Activated CD4-positive, alpha-beta memory T cell treated with anti-CD3 and anti-CD28 coated beads for 36 hours (primary cell): ENCODE results near the gene ATP11A. TPM values are rescaled to one million over a fixed set of nuclear protein-coding genes. Genes with fewer than 3 reads are reported as not detected.

Experiments
- CTCF ChIA-PET: fragments of 350-600 bp; sonication (Branson Sonifier 250); formaldehyde crosslinking; loops from one replicate; lab custom pipeline; 2021; ENCODE audit warnings: antibody characterized with exemption, inconsistent platforms; lab: Charles Lee
- POLR2A ChIA-PET: fragments of 350-600 bp; sonication (Branson Sonifier 250); formaldehyde crosslinking; loops from one replicate; lab custom pipeline; 2021; ENCODE audit warnings: antibody characterized with exemption; lab: Charles Lee
- DNase-seq: peaks from one replicate; pipeline ENCODE4 v3.0.0-alpha.2; 2020
- H3K27ac Mint-ChIP-seq: one replicate; pipeline ENCODE4 v1.8.0; 2021; ENCODE audit warnings: mixed read lengths
- H3K27me3 Mint-ChIP-seq: one replicate; pipeline ENCODE4 v1.8.0; 2021; ENCODE audit warnings: mixed read lengths
- H3K36me3 Mint-ChIP-seq: one replicate; pipeline ENCODE4 v1.8.0; 2021; ENCODE audit warnings: mixed read lengths
- H3K4me1 Mint-ChIP-seq: one replicate; pipeline ENCODE4 v1.8.0; 2021; ENCODE audit warnings: low read depth, mixed read lengths
- H3K4me3 Mint-ChIP-seq: one replicate; pipeline ENCODE4 v1.8.0; 2021; ENCODE audit warnings: mild to moderate bottlenecking, mixed read lengths
- H3K9me3 Mint-ChIP-seq: one replicate; pipeline ENCODE4 v1.8.0; 2021; ENCODE audit warnings: mixed read lengths
- intact Hi-C: fragments of 100-400 bp; cut with micrococcal nuclease; formaldehyde crosslinking; loops from one replicate; pipeline ENCODE4 v1.15.1; 2023
- total RNA-seq, 2 experiments: library from RNA; stranded (reverse); gene quantifications; one replicate each; pipeline ENCODE4 v1.2.3, GENCODE V29; 2021

Gene ATP11A
- total RNA-seq, 2 experiments from 2014 or later = 36.6 to 38.7 TPM

DNA sequence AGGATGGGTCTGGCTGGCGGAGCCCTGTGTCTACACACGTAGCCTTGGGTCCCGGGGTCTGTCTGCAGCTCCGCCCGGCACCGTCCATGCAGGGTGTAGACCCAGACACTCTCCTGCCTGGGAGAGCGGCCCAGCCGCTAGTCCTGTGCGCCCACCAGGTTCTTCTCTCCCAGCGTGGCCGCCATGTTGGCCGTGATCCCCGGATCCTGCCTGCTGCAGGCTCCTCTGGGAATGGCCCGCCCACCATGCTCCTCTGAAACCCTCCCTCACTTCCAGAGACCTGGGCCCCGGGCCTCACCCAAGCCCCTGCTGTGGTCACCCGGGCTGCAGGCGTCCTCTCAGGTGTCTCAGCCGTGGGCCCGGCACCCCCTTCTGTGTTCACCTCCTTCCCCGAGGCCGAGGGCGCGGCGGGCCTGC lies 221.5 kb downstream of the ATP11A start:
- POLR2A ChIA-PET = no interaction called here
- Mint-ChIP-seq H3K4me1 (no peaks in the 10 kb centered on the region), H3K9me3 (no peaks in the 10 kb centered on the region), H3K27me3 (peaks cover 11% of the 10 kb centered on the region), H3K27ac (no peak overlapping the region), H3K4me3 (no peak overlapping the region), H3K36me3 (no peaks in the 10 kb centered on the region)
- CTCF ChIA-PET = no interaction called here
- intact Hi-C loops = no loop called here
- no peak for DNase-seq

DNA sequence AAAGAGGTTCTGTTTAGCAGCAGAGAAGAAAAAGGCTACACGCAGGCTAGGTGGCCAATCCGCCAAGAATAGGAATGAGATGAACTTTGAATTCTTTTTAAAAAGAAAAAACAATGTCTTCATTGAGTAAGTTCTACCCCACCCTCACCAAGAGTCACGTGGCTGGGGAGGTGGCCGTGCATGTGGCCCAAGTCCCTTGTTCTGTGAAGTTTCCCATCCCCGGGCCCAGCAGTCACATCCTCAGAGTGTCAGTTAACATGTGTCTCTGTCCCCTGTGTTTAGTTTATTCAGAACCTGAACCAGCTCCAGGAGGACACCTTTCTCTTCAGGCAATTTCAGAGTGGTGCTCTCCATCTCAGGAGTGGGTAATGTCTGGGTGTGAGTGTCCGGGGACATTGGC lies 222.0 kb downstream of the ATP11A start:
- POLR2A ChIA-PET = no interaction called here
- peaks cover 11% of the 10 kb centered on the region for H3K27me3 Mint-ChIP-seq

DNA sequence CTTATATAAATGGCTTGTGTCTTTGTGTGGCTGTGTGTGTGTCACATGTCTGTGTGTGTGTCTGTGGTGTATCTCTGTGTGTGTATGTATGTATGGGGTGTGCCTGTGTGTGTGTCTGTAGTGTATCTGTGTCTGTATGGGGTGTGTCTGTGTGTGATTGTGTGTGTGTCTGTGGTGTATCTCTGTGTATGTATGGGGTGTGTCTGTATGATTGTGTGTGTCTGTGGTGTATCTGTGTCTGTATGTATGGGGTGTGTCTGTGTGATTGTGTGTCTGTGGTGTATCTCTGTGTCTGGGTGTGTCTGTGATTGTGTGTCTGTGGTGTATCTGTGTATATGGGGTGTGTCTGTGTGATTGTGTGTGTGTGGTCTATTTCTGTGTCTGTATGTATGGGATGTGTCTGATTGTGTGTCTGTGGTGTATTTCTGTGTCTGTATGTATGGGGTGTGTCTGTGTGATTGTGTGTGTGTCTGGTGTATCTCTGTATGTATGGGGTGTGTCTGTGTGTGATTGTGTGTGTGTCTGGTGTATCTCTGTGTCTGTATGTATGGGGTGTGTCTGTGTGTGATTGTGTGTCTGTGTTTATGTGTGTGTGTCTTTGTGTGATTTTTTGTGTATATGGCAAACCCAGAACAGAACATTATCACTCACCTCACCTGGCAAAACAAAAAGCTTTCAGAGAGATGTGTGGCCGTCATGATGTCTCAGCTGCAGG lies 223.0 kb downstream of the ATP11A start:
- DNase-seq = no peak
- Mint-ChIP-seq H3K4me1 (no peaks in the 10 kb centered on the region), H3K4me3 (no peak overlapping the region), H3K27me3 (peaks cover 18% of the 10 kb centered on the region), H3K27ac (no peak overlapping the region), H3K36me3 (no peaks in the 10 kb centered on the region), H3K9me3 (no peaks in the 10 kb centered on the region)
- CTCF ChIA-PET = no interaction called here
- POLR2A ChIA-PET = no interaction called here
- intact Hi-C loops = no loop called here

More for the DNA sequence above, 222.0 kb downstream of the ATP11A start:
- intact Hi-C loops = no loop called here
- Mint-ChIP-seq H3K27ac (no peak overlapping the region), H3K4me3 (no peak overlapping the region), H3K4me1 (no peaks in the 10 kb centered on the region), H3K9me3 (no peaks in the 10 kb centered on the region), H3K36me3 (no peaks in the 10 kb centered on the region)
- DNase-seq = no peak
- CTCF ChIA-PET = no interaction called here

DNA sequence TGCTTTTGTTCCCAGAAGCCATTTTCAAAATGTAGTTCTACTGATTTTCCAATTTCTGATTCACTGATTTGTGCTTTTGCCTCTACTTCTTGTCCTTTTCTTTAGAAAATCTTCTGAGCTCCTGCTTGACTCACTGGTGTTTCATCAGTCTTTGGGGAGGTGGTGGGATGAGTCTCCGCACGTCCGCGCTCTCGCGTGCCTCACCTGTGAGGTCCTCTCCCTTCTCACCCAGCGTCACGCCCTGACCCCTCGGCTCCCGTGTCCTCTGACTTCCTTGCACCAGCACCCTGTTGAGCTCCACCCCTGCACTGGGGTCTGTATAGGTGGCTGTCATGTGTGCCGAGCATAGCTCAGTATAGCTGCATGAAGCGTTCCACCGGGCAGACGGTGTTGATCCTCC lies 226.5 kb downstream of the ATP11A start:
- Mint-ChIP-seq H3K9me3 (no peaks in the 10 kb centered on the region), H3K27me3 (peaks cover 24% of the 10 kb centered on the region), H3K4me1 (no peaks in the 10 kb centered on the region), H3K4me3 (no peak overlapping the region), H3K36me3 (no peaks in the 10 kb centered on the region), H3K27ac (no peak overlapping the region)
- intact Hi-C loops = no loop called here
- POLR2A ChIA-PET = no interaction called here
- CTCF ChIA-PET = no interaction called here
- no peak for DNase-seq

DNA sequence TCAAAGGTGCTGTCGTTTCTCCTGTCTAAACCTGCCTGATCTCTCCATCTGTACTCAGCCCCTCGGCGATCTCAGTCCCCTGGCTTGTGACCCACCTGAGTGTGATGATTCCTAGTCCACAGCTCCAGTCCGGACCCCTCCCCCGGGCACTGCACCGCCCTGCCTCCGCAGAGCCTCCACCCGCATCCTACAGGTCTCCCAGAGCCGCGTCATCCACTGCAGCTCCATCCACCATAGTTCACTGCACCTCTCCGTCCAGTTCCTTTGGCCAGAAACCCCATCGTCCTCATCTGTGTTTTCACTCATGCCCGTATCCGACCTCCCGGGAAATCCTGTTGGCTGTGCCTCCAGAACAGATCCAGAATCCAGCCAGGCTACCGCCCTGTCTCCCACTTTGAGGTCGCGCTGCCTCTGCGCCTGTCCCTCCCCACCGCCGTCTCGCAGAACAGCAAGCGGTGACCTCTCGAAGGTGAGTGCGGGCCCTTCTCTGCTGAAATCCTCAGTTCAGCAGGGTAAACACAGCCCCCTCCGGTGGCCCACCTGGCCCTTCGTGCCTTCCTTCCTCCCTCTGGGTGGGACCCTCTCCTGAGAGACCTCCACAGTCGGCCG lies 227.3 kb downstream of the ATP11A start:
- Mint-ChIP-seq H3K4me3 (no peak overlapping the region), H3K27ac (no peak overlapping the region), H3K4me1 (no peaks in the 10 kb centered on the region), H3K36me3 (no peaks in the 10 kb centered on the region), H3K27me3 (peaks cover 25% of the 10 kb centered on the region), H3K9me3 (no peaks in the 10 kb centered on the region)
- intact Hi-C loops = no loop called here
- ChIA-PET POLR2A (no interaction called here), CTCF (no interaction called here)
- DNase-seq = no peak

DNA sequence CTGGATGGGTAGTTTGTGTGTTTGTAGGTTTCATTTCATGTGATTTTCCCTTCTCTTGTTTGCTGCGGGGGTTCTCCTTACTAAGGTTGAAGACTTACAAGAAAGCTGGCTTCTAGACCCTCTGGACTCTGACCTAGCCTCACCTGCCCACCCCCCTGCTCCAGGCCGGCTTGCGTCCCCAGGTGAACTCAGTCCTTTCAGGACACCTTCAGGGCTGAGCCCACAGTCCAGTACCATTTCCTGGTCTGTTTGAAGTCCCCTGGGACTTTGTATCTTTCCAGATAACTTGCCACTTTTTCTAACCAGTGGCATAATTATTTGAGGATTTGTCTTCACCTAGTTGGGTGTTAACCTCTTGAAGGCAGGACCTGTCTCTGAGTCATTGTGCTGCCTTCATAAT lies 227.9 kb downstream of the ATP11A start:
- ChIA-PET POLR2A (no interaction called here), CTCF (no interaction called here)
- no peaks in the 10 kb centered on the region for H3K9me3 Mint-ChIP-seq
- no peak overlapping the region for H3K4me3 Mint-ChIP-seq
- peaks cover 26% of the 10 kb centered on the region for H3K27me3 Mint-ChIP-seq
- no peak for DNase-seq
- no peak overlapping the region for H3K27ac Mint-ChIP-seq
- intact Hi-C loops = no loop called here
- no peaks in the 10 kb centered on the region for H3K4me1 Mint-ChIP-seq
- H3K36me3 Mint-ChIP-seq = no peaks in the 10 kb centered on the region

DNA sequence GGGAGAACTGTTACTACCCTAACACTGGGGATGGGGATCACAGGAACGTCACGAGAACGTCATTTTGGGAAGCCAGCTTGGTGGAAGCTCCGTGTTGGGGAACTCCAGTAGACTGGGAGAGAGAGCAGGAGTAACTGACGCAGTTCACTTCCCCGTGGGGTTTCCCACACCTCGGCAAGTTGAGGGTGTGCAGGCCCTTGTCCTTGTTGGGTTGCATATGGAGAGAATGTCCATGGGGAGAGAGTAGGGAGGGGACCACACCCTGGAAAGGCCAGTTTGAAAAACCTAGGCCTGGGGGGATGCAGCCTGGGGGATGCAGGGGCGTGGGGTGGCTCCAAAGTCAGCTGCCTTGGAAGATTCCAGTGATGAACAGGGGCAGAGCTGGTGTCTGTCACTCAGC lies 228.4 kb downstream of the ATP11A start:
- ChIA-PET CTCF (no interaction called here), POLR2A (no interaction called here)
- Mint-ChIP-seq H3K36me3 (no peaks in the 10 kb centered on the region), H3K4me3 (no peak overlapping the region), H3K27ac (no peak overlapping the region), H3K27me3 (peaks cover 26% of the 10 kb centered on the region), H3K4me1 (no peaks in the 10 kb centered on the region), H3K9me3 (no peaks in the 10 kb centered on the region)
- intact Hi-C loops = no loop called here
- DNase-seq = no peak

DNA sequence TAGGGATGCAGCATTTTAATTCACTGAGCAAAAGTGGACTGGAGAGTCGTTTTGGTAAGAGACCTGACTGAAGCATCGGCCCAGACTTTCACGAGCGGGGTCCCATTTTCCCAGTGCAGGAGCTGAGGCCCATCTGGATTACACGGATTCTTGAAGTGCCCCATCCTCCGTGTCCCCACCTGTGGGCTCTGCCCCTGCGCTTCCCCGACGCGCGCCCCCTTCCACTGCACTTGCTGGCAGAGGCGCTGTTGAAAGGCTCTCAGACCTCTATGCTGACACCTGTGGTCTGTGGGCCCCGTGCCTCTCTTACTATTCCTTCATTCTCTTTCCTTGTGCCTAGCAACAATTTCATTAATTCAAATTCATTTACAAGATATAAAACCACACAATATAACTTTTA lies 228.9 kb downstream of the ATP11A start:
- Mint-ChIP-seq H3K4me1 (no peaks in the 10 kb centered on the region), H3K4me3 (no peak overlapping the region), H3K27ac (no peak overlapping the region), H3K36me3 (no peaks in the 10 kb centered on the region), H3K9me3 (no peaks in the 10 kb centered on the region), H3K27me3 (peaks cover 28% of the 10 kb centered on the region)
- intact Hi-C loops = no loop called here
- ChIA-PET POLR2A (no interaction called here), CTCF (no interaction called here)
- no peak for DNase-seq

DNA sequence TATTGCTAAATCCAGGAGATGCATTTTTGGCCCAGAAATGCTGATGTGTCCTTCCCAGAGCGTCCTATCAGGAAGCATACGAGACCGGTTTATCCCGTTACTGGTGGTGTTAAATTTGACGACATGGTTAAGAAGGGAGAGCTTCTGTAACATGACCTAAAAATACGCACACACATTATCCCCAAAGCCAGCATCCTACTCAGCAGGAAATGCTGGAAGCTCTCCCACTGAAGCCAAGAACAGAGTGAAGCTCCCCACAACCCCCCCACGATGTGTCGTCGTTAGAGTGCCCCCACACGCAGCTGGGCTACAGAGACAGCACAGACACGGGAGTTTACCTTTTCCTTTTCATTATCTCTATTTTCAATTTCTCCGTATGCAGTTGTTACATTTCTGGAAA lies 234.1 kb downstream of the ATP11A start:
- Mint-ChIP-seq H3K9me3 (no peaks in the 10 kb centered on the region), H3K36me3 (no peaks in the 10 kb centered on the region), H3K27me3 (peaks cover 25% of the 10 kb centered on the region), H3K27ac (no peak overlapping the region), H3K4me3 (no peak overlapping the region), H3K4me1 (no peaks in the 10 kb centered on the region)
- no peak for DNase-seq
- intact Hi-C loops = no loop called here
- ChIA-PET POLR2A (no interaction called here), CTCF (no interaction called here)

DNA sequence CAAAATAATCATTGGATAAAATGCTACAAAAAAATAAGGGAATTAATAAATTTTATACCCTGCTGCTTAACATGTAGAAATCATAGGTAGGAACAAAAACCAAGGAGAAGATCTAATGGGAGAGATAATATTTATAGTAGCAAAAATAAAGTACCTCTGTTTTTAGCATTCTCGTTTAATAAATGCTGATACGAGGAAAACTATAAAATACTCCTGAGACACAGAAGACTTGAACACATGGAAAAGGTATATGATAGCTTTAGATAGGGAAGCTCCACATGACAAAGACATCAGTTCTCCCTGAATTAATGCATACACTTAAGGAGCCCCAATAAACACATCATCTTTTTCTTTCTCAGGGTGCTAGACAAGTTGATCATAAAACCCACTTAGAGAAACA lies 234.5 kb downstream of the ATP11A start:
- DNase-seq = no peak
- Mint-ChIP-seq H3K9me3 (no peaks in the 10 kb centered on the region), H3K36me3 (no peaks in the 10 kb centered on the region), H3K4me1 (peaks cover 3% of the 10 kb centered on the region), H3K4me3 (no peak overlapping the region), H3K27me3 (peaks cover 29% of the 10 kb centered on the region), H3K27ac (no peak overlapping the region)
- intact Hi-C loops = no loop called here
- ChIA-PET POLR2A (no interaction called here), CTCF (no interaction called here)

DNA sequence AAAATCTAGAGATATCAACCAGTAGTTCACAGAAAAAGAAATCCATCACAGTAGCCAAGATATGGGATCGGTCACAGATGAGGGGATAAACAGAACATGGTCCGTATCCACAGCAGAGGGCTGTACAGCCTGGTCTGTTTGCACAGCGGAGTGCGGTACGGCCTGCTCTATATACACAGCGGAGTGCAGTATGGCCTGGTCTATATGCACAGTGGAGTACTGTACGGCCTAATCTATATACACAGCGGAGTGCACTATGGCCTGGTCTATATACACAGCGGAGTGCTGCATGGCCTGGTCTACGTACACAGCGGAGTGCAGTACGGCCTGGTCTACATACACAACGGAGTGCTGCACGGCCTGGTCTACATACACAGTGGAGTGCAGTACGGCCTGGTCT lies 236.2 kb downstream of the ATP11A start:
- no peak overlapping the region for H3K27ac Mint-ChIP-seq
- H3K9me3 Mint-ChIP-seq = no peaks in the 10 kb centered on the region
- intact Hi-C loops = no loop called here
- peaks cover 35% of the 10 kb centered on the region for H3K27me3 Mint-ChIP-seq
- peaks cover 8% of the 10 kb centered on the region for H3K4me1 Mint-ChIP-seq
- DNase-seq = no peak
- no peaks in the 10 kb centered on the region for H3K36me3 Mint-ChIP-seq
- CTCF ChIA-PET = no interaction called here
- H3K4me3 Mint-ChIP-seq = no peak overlapping the region
- POLR2A ChIA-PET = no interaction called here

DNA sequence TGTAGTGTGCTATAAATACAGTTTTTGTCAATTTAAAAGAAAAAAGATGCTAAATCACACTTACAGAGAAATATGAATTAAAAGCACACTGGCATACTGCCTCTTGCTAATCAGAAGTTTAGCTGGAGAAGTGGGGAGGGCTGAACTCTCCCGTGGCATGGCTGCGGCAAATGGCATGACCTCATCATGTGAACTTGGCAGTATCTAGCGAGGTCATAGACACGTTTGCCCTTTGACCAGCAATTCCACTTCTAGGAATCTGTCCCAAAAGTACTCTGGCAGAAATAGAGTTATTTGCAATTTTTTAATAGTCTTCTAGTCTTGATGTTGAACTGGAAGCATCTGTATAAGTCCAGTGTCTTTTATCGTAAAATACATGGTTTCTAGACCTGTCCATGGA lies 237.2 kb downstream of the ATP11A start:
- POLR2A ChIA-PET = no interaction called here
- H3K27me3 Mint-ChIP-seq = peaks cover 42% of the 10 kb centered on the region

More for the DNA sequence above, 237.2 kb downstream of the ATP11A start:
- H3K4me3 Mint-ChIP-seq = no peak overlapping the region
- no peaks in the 10 kb centered on the region for H3K9me3 Mint-ChIP-seq
- H3K4me1 Mint-ChIP-seq = peaks cover 8% of the 10 kb centered on the region
- H3K27ac Mint-ChIP-seq = no peak overlapping the region
- intact Hi-C loops = no loop called here
- CTCF ChIA-PET = no interaction called here
- DNase-seq = no peak
- no peaks in the 10 kb centered on the region for H3K36me3 Mint-ChIP-seq
